Subcutaneous abdominal adipose tissue (tissue), 5 donors: Measurements from ENCODE around the gene SERPINA5.

ENCODE experiments used
- H3K27ac ChIP-seq: one replicate; pipeline ENCODE4 v1.7.0; 2013; ENCODE audit warnings: low read depth, mild to moderate bottlenecking, inconsistent platforms, low read length, moderate library complexity
- H3K27me3 ChIP-seq, 5 donors: one replicate each; pipeline ENCODE4 v1.7.0; 2013; ENCODE audit warnings: low read length in 5 of 5, inconsistent platforms in 1 of 5; ENCODE audit not compliant: control insufficient read depth in 5 of 5, insufficient read depth in 4 of 5
- H3K36me3 ChIP-seq, 5 donors: one replicate each; pipeline ENCODE4 v1.7.0; 2013; ENCODE audit warnings: low read length in 5 of 5; ENCODE audit not compliant: control insufficient read depth in 5 of 5, insufficient read depth in 5 of 5
- H3K4me1 ChIP-seq, 5 donors: one replicate each; pipeline ENCODE4 v1.7.0; 2013; ENCODE audit warnings: low read length in 5 of 5, mild to moderate bottlenecking in 3 of 5, moderate library complexity in 1 of 5; ENCODE audit not compliant: control insufficient read depth in 5 of 5, insufficient read depth in 5 of 5
- H3K4me3 ChIP-seq, 5 donors: one replicate each; pipeline ENCODE4 v1.7.0; 2013; ENCODE audit warnings: low read length in 5 of 5, low read depth in 1 of 5
- H3K9ac ChIP-seq, 5 donors: one replicate each; pipeline ENCODE4 v1.7.0; 2013; ENCODE audit warnings: low read length in 5 of 5, mild to moderate bottlenecking in 4 of 5, moderate library complexity in 3 of 5
- H3K9me3 ChIP-seq, 5 donors: one replicate each; pipeline ENCODE4 v1.7.0; 2013; ENCODE audit warnings: low read length in 5 of 5; ENCODE audit not compliant: control insufficient read depth in 5 of 5
- donor health status: healthy.
- donor health status: healthy.
- donor health status: healthy.
- donor health status: healthy.
- donor health status: healthy.

The SERPINA5 gene

DNA sequence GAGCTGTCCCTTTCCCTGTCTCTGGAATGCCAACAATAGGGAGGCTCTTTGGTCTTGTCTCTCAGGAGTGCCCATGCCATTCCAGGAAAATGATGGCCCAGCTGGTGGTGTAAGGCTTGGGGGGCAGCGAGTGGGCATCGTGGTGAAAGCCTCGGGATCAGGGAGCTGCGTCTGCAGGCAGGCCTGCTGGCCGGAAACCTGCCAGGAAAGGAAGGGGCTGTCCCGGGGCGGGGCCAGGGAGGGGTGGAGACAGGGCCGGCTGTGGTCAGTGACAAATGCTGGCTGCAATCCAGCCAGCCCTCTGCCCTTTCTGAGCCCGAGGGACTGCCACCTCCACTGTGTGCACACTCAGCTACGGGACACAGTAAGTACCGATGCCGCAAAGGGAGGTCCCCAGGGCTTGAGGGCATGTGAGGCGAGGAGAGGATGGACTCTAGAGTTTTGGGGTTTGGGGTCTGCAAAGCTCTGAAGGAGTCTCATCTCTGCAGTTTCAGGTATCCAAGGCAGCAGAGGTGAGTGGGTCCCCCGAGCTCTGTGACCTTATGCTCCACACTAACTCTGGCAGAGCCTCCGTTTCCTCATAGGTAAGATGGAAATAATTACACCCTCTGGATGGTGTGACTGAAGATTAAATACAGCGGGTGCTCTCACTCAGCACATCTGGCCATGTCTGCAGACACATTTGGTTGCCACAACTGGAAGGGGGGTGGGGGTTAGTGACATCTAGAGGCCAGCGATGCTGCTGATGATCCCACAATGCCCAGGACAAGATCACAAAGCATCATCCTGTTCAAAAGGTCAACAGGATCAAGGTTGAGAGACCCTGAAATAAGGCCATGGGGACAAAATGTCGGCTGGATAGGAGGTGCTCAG lies at the start of gene SERPINA5:
Gene SERPINA5 (plus strand): TSS at position 300 of the 873 bp plus-strand sequence. CDS start 5,937 bp downstream, outside the sequence.
- Histone ChIP-seq H3K4me1 (peaks cover 0 to 20% (median 13%) of the 10 kb centered on the region in 5 donors), H3K27ac (peak within 1 kb of the TSS; percentile 6), H3K27me3 (peaks cover 0 to 17% (median 6%) of the 10 kb centered on the region in 5 donors), H3K4me3 (peak within 1 kb of the TSS in 2 of 5 donors; percentile 9 to 40), H3K9me3 (no peaks in the 10 kb centered on the region), H3K36me3 (no peaks in the 10 kb centered on the region), H3K9ac (peak within 1 kb of the TSS in 1 of 5 donors; percentile 18)

DNA sequence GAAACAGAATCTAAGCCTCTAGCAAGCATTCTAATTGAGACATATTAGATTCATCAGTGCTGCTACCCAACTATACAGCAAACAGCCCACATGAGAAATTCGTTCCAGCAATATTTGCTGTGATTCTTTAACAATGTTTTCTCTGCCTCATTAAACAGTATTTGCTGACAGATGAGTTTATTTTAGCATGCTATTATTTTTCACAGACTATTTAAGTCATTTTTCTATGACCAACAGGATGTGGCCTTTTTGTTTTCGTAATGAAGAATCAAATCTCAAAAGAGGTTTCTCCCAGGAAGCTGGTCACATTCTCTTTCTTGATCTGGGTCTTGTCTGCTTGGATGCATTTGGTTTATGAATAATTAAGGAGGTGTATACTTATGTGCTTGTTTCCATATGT lies 48.8 kb upstream of the SERPINA5 start:
- Histone ChIP-seq H3K36me3 (no peaks in the 10 kb centered on the region), H3K9ac (no peak overlapping the region), H3K4me1 (no peaks in the 10 kb centered on the region), H3K27ac (no peak overlapping the region), H3K9me3 (no peaks in the 10 kb centered on the region), H3K4me3 (no peak overlapping the region), H3K27me3 (peaks cover 0 to 16% (median 6%) of the 10 kb centered on the region in 5 donors)

DNA sequence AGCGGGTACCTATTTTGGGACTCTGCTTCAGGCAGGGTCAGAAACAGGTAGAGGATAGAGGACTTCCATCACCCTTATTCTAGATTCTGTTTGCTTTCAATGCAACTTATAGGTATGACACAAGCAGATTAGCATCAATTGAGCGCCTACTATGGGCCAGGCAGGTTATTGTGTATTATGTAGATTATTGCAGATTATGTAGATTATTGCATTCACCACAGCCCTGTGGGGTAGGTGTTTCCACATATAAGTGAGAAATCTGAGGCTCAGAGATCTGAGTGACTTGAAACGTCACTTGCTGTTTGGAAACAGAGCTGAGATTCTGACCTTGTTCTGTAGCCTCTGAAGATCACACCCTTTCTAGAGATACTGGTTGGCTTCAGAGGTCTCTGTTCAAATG lies 45.7 kb upstream of the SERPINA5 start:
- Histone ChIP-seq H3K4me3 (no peak overlapping the region), H3K27me3 (peaks cover 0 to 17% (median 11%) of the 10 kb centered on the region in 5 donors), H3K36me3 (no peaks in the 10 kb centered on the region), H3K27ac (no peak overlapping the region), H3K9ac (no peak overlapping the region), H3K4me1 (peaks cover 0 to 10% (median 7%) of the 10 kb centered on the region in 5 donors), H3K9me3 (no peaks in the 10 kb centered on the region)

DNA sequence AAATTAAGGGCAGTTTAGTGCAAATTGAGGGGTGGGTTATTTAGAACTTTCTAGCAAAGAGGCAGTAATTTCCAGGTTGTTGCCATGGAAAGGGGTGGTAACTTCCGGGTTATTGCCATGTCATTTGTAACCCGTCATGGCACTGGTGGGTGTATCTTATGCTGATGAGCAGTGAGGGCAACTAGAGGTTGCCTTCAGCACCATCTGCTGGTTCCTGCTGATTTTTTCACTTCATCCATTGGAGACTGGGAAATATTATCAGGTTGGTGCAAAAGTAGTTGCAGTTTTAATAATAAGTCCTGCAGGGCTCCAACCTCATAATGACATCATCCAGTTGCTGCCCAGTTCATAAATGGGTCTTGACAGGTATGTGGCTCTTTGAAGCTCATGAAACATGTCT lies 44.4 kb upstream of the SERPINA5 start:
- Histone ChIP-seq H3K36me3 (no peaks in the 10 kb centered on the region), H3K9me3 (no peaks in the 10 kb centered on the region), H3K4me3 (no peak overlapping the region), H3K4me1 (peaks cover 0 to 11% (median 7%) of the 10 kb centered on the region in 5 donors), H3K9ac (no peak overlapping the region), H3K27me3 (peaks cover 0 to 16% (median 11%) of the 10 kb centered on the region in 5 donors), H3K27ac (no peak overlapping the region)

GRCh38 chr14:94538070-94538740 lies 43.0 kb upstream of the SERPINA5 start:
- no peaks in the 10 kb centered on the region for H3K9me3 ChIP-seq
- H3K4me1 ChIP-seq: peaks cover 0 to 11% (median 7%) of the 10 kb centered on the region in 5 donors
- peaks cover 0 to 16% (median 11%) of the 10 kb centered on the region in 5 donors for H3K27me3 ChIP-seq

DNA sequence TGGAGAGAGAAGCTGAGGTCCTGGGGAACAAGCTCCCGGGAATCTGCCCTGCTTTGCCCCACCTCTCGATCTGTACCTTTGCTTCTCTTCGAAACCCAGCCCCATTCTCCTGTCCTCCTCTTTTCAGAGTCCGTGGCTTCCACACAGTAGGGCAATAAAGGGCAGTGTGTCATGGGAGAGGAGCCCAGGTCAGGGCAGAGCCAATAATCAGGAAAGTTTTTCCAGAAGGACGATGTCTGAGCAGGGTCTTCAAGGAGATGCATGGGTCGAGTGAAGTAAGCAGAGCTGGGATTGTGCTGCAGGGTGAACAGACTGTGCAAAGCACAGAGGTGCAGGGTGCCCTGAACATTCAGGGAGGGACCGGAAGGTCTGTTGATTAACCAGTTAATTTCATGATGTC lies 42.0 kb upstream of the SERPINA5 start:
- H3K9me3 ChIP-seq: no peaks in the 10 kb centered on the region
- H3K27ac ChIP-seq: no peak overlapping the region
- no peak overlapping the region for H3K4me3 ChIP-seq
- no peaks in the 10 kb centered on the region for H3K36me3 ChIP-seq
- peaks cover 0 to 11% (median 7%) of the 10 kb centered on the region in 5 donors for H3K4me1 ChIP-seq
- H3K9ac ChIP-seq: no peak overlapping the region
- H3K27me3 ChIP-seq: peaks cover 0 to 15% (median 7%) of the 10 kb centered on the region in 5 donors

More at GRCh38 chr14:94538070-94538740, 43.0 kb upstream of the SERPINA5 start:
- Histone ChIP-seq H3K9ac (no peak overlapping the region), H3K27ac (no peak overlapping the region), H3K36me3 (no peaks in the 10 kb centered on the region), H3K4me3 (no peak overlapping the region)

DNA sequence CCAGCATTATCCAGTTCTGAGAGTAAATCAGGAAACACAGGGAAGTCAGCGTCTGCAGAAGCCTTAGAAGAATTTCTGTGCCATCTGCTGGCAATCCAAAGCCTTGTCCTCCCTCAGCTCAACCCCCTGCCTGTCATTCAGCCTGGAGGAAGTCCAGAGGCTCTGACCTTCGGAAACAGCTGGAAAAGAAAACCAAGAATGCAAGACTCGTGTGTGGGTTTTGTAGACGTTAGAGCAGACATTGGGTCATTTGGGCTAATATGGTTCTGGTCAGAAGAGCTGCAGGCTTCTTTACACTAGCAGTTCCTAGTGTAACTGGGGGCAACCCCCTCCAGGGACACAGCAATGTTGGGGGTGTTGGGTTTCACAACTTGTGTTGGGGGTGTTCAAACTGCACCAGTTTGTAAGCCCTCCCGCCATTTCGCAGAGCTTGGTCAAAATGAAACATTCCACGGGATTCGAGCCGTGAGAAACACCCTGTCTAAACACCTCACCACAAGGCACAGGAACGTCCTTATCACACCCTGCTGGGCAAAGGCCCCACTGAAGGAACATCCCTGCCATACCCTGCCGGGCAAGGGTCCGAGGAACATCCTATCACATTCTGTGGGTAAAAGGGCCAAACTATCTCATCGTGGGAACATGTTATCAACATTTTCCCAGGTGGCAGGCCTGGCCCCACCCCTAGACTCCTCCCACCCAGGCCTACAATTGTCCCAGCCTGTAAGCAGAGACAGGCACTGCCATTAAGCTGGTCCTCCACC lies 41.0 kb upstream of the SERPINA5 start:
- peaks cover 0 to 11% (median 7%) of the 10 kb centered on the region in 5 donors for H3K4me1 ChIP-seq
- H3K36me3 ChIP-seq: no peaks in the 10 kb centered on the region
- H3K9me3 ChIP-seq: no peaks in the 10 kb centered on the region
- H3K9ac ChIP-seq: no peak overlapping the region
- H3K27ac ChIP-seq: no peak overlapping the region
- H3K27me3 ChIP-seq: peaks cover 0 to 11% (median 11%) of the 10 kb centered on the region in 5 donors
- H3K4me3 ChIP-seq: no peak overlapping the region

GRCh38 chr14:94541234-94541975 lies 39.8 kb upstream of the SERPINA5 start:
- peaks cover 0 to 14% (median 10%) of the 10 kb centered on the region in 5 donors for H3K27me3 ChIP-seq
- H3K36me3 ChIP-seq: no peaks in the 10 kb centered on the region
- no peak overlapping the region for H3K9ac ChIP-seq
- peaks cover 0 to 3% (median under 1%) of the 10 kb centered on the region in 5 donors for H3K9me3 ChIP-seq
- H3K4me1 ChIP-seq: peaks cover 0 to 11% (median 7%) of the 10 kb centered on the region in 5 donors
- H3K27ac ChIP-seq: no peak overlapping the region
- H3K4me3 ChIP-seq: no peak overlapping the region

DNA sequence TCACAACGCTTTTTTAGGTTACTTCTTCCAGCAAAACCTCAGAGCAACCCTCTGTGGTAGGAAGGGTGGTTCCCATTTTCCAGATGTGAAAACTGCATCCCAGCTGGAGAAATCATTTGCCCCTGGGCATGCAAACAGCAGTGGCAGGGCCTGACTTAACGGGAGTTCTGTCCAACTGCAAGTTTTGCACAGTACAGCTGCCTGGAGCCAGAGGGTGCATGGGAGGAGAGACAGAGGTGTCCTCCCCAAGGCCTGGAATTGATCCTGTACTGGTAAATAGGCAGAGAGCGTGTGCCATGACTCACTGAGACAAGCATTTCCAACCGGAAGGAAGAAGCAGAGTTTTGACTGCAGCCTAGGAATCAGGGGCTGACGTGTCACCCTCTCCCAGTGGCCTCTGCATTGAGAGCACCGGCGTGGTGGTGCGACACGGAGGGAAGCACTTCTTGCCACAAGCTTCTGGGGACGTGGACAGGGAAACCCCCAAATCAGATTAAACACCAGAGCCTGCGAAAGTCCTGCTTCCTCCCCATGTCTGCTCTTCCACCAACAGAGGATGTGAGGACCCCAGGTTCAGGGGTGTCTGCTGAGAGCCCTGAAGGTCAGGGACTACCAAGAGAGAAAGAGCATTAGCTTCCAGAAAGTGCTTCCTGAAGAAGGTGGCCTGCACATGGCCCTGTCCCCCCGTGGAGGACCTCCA lies 39.0 kb upstream of the SERPINA5 start:
- no peak overlapping the region for H3K9ac ChIP-seq

More for the DNA sequence above, 39.0 kb upstream of the SERPINA5 start:
- Histone ChIP-seq H3K36me3 (no peaks in the 10 kb centered on the region), H3K4me3 (no peak overlapping the region), H3K27ac (no peak overlapping the region), H3K27me3 (peaks cover 0 to 14% (median 10%) of the 10 kb centered on the region in 5 donors), H3K9me3 (peaks cover 0 to 6% (median 3%) of the 10 kb centered on the region in 5 donors), H3K4me1 (peaks cover 0 to 11% (median 7%) of the 10 kb centered on the region in 5 donors)
